ENCODE data around the gene NINL. TPM values are rescaled to one million over a fixed set of nuclear protein-coding genes. Genes with fewer than 3 reads are reported as not detected.

The NINL gene
- total and polyA plus RNA-seq, 2 of the 8 experiments (the other 6 are each of a cell fraction or from before 2014, with no cell fraction given), result 15.3 to 30.0 TPM

- H3K79me2 ChIP-seq (ENCODE audit: control insufficient read depth in 1 of 2, insufficient read depth in 2 of 2, low read length in 2 of 2), result peaks cover 0 to 48% of the 10 kb centered on the region in 2 experiments; a peak in 2 of 4 replicates
- H2BK5ac ChIP-seq (ENCODE audit: low read depth, low read length), result no peak overlapping the region
- no peak overlapping the region for H2BK20ac ChIP-seq (ENCODE audit: low read length)
- no peak overlapping the region for H2BK120ac ChIP-seq (replicated peaks; ENCODE audit: low read depth, low read length)
- no peak overlapping the region for H2AFZ ChIP-seq (ENCODE audit: low read length)
- H3K4me3 ChIP-seq (ENCODE audit: extremely low read depth in 1 of 4, insufficient read depth in 2 of 4, low read depth in 3 of 4, low read length in 4 of 4), result no peak overlapping the region
- H4K20me1 ChIP-seq (replicated peaks in 1 of 2; ENCODE audit: control insufficient read depth in 1 of 2, insufficient read depth in 2 of 2, low read length in 2 of 2), result peaks cover 11 to 29% of the 10 kb centered on the region in 2 experiments
- 94 to 100% methylated on average over 1 to 2 of the region's 3 CpGs for WGBS, 2 experiments (ENCODE audit: extremely low coverage in 1 of 2, insufficient coverage in 1 of 2, insufficient read length in 1 of 2, insufficient replicate concordance in 2 of 2, low coverage in 1 of 2, low lambda C conversion rate in 2 of 2, missing lambda C conversion rate in 1 of 2)
- H4K5ac ChIP-seq (ENCODE audit: insufficient read length, low read depth, low read length), result no peak overlapping the region
- no peak overlapping the region for H2BK12ac ChIP-seq (ENCODE audit: low read depth, low read length)
- H3K27ac ChIP-seq (ENCODE audit: low read depth, low read length), result no peak overlapping the region
- FAIRE-seq (no peak), DNase-seq (ENCODE audit: low read depth in 1 of 2, low spot score in 2 of 2) (no peak)
- H4K91ac ChIP-seq (replicated peaks; ENCODE audit: insufficient read length, low read length), result no peak overlapping the region
- no peak overlapping the region for H3K23ac ChIP-seq (ENCODE audit: insufficient read length)
- H3K4me2 ChIP-seq (ENCODE audit: insufficient read depth in 1 of 2, low read depth in 2 of 2, low read length in 2 of 2), result no peak overlapping the region
- no peak overlapping the region for H3K56ac ChIP-seq (replicated peaks; ENCODE audit: insufficient read length, low read depth, low read length)
- no peak overlapping the region for H2BK15ac ChIP-seq (ENCODE audit: low read length)
- H3K27me3 ChIP-seq (replicated peaks in 1 of 4; ENCODE audit: control insufficient read depth in 3 of 4, extremely low read depth in 1 of 4, insufficient read depth in 3 of 4, low read length in 3 of 4), result no peaks in the 10 kb centered on the region
- no peak overlapping the region for H4K8ac ChIP-seq (ENCODE audit: extremely low read depth, insufficient read depth, low read length)
- H3K36me3 ChIP-seq (ENCODE audit: control insufficient read depth in 2 of 4, insufficient read depth in 4 of 4, low read length in 3 of 4), result no peaks in the 10 kb centered on the region
- H3K4ac ChIP-seq (replicated peaks; ENCODE audit: insufficient read length, low read depth, low read length), result no peak overlapping the region
- no peak overlapping the region for H3K9ac ChIP-seq (replicated peaks in 1 of 4; ENCODE audit: extremely low read depth in 1 of 4, low read depth in 3 of 4, low read length in 3 of 4)
- H3K14ac ChIP-seq (ENCODE audit: insufficient read length), result no peak overlapping the region
- TF ChIP-seq CBX5 (IDR thresholded peaks at IDR 0.05; ENCODE audit: low read depth, low read length) (no peak), POLR2AphosphoS5 (IDR thresholded peaks at IDR 0.05; ENCODE audit: low read depth, low read length) (no peak), SUZ12 (IDR thresholded peaks at IDR 0.05; ENCODE audit: low read length) (no peak)
- CTCF ChIA-PET (ENCODE audit: partially characterized antibody), result no interaction called here
- H3K18ac ChIP-seq (ENCODE audit: extremely low read depth, low read length), result no peak overlapping the region
- no peak overlapping the region for H2AK5ac ChIP-seq (ENCODE audit: low read depth, low read length)
- H3K79me1 ChIP-seq (ENCODE audit: low read depth, low read length), result peaks cover 22% of the 10 kb centered on the region
- POLR2A ChIA-PET (ENCODE audit: partially characterized antibody), result no interaction called here
- H3K23me2 ChIP-seq (ENCODE audit: low read depth, low read length), result no peaks in the 10 kb centered on the region
- H3K9me3 ChIP-seq (ENCODE audit: insufficient read depth in 2 of 2, low read depth in 1 of 2, low read length in 1 of 2), result no peaks in the 10 kb centered on the region
- H3K4me1 ChIP-seq (replicated peaks in 1 of 4; ENCODE audit: control insufficient read depth in 3 of 4, insufficient read depth in 4 of 4, low read length in 3 of 4), result peaks cover 7 to 30% (median 10%) of the 10 kb centered on the region in 4 experiments
Observed at GRCh38 chr20:25543068-25543467, 42.3 kb downstream of the NINL start.
